ENCODE results near the gene REEP2.

DNA sequence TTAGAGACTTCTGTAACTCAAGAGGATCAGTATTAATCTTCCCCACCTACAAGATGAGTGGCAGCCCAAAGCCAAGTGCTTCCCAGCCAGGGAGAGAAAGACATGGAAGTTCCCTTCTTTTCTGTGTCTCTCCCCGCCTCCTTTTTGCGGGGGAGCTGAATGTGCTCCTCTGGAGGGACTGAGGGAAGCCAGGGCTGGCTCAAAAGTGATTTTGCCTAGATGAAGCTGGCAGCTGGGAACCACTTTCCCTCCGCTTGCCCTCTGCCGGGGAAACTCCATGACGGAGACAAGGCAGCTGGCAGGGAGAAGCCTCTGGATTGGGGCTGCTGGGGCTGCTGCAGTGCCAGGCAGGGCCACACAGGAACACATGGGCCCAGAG is 50.8 kb downstream of the REEP2 start:
- TF ChIP-seq, protein P1, sequence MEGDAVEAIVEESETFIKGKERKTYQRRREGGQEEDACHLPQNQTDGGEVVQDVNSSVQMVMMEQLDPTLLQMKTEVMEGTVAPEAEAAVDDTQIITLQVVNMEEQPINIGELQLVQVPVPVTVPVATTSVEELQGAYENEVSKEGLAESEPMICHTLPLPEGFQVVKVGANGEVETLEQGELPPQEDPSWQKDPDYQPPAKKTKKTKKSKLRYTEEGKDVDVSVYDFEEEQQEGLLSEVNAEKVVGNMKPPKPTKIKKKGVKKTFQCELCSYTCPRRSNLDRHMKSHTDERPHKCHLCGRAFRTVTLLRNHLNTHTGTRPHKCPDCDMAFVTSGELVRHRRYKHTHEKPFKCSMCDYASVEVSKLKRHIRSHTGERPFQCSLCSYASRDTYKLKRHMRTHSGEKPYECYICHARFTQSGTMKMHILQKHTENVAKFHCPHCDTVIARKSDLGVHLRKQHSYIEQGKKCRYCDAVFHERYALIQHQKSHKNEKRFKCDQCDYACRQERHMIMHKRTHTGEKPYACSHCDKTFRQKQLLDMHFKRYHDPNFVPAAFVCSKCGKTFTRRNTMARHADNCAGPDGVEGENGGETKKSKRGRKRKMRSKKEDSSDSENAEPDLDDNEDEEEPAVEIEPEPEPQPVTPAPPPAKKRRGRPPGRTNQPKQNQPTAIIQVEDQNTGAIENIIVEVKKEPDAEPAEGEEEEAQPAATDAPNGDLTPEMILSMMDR (IDR thresholded peaks at IDR 0.05; ENCODE audit: poor library complexity, severe bottlenecking), result no peak
- no peak for TF ChIP-seq EZH2 (IDR thresholded peaks at IDR 0.05; ENCODE audit: borderline replicate concordance, insufficient read depth, low read length, poor library complexity, severe bottlenecking)
- TF ChIP-seq SMC3 (conservative IDR thresholded peaks at IDR 0.05; ENCODE audit: poor library complexity), result no peak
- TF ChIP-seq RAD21 (conservative IDR thresholded peaks at IDR 0.05), result no peak
- no peak for TF ChIP-seq POLR2AphosphoS5 (IDR thresholded peaks at IDR 0.05)
- TF ChIP-seq EP300 (conservative IDR thresholded peaks at IDR 0.05; ENCODE audit: poor library complexity, severe bottlenecking), result no peak
- TF ChIP-seq, protein P2, sequence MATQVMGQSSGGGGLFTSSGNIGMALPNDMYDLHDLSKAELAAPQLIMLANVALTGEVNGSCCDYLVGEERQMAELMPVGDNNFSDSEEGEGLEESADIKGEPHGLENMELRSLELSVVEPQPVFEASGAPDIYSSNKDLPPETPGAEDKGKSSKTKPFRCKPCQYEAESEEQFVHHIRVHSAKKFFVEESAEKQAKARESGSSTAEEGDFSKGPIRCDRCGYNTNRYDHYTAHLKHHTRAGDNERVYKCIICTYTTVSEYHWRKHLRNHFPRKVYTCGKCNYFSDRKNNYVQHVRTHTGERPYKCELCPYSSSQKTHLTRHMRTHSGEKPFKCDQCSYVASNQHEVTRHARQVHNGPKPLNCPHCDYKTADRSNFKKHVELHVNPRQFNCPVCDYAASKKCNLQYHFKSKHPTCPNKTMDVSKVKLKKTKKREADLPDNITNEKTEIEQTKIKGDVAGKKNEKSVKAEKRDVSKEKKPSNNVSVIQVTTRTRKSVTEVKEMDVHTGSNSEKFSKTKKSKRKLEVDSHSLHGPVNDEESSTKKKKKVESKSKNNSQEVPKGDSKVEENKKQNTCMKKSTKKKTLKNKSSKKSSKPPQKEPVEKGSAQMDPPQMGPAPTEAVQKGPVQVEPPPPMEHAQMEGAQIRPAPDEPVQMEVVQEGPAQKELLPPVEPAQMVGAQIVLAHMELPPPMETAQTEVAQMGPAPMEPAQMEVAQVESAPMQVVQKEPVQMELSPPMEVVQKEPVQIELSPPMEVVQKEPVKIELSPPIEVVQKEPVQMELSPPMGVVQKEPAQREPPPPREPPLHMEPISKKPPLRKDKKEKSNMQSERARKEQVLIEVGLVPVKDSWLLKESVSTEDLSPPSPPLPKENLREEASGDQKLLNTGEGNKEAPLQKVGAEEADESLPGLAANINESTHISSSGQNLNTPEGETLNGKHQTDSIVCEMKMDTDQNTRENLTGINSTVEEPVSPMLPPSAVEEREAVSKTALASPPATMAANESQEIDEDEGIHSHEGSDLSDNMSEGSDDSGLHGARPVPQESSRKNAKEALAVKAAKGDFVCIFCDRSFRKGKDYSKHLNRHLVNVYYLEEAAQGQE (IDR thresholded peaks at IDR 0.05; ENCODE audit: borderline replicate concordance), result no peak
- no peak for TF ChIP-seq MXI1 (conservative IDR thresholded peaks at IDR 0.05; ENCODE audit: poor library complexity, severe bottlenecking)

All from neural cell (in vitro differentiated cells).